Parathyroid adenoma (tissue), 2 donors: Measurements from ENCODE around the gene CDH12.

Experiments
- H2AFZ ChIP-seq: fragments of 300-600 bp; sonication (generic); one replicate; pipeline ENCODE4 v1.7.0; 2017; ENCODE audit warnings: antibody characterized with exemption, mild to moderate bottlenecking
- H3K27ac ChIP-seq: fragments of 300-600 bp; sonication (generic); one replicate; pipeline ENCODE4 v1.7.0; 2017
- H3K27me3 ChIP-seq: fragments of 300-600 bp; sonication (generic); one replicate; pipeline ENCODE4 v1.7.0; 2017; ENCODE audit warnings: low read length; ENCODE audit not compliant: control insufficient read depth, insufficient read depth
- H3K36me3 ChIP-seq: fragments of 300-600 bp; sonication (generic); one replicate; pipeline ENCODE4 v1.7.0; 2017; ENCODE audit warnings: low read length; ENCODE audit not compliant: control insufficient read depth, insufficient read depth
- H3K4me1 ChIP-seq: fragments of 300-600 bp; sonication (generic); one replicate; pipeline ENCODE4 v1.7.0; 2017; ENCODE audit warnings: control low read depth
- H3K4me2 ChIP-seq: fragments of 300-600 bp; sonication (generic); one replicate; pipeline ENCODE4 v1.7.0; 2017; ENCODE audit warnings: low read length
- H3K4me3 ChIP-seq: fragments of 300-600 bp; sonication (generic); one replicate; pipeline ENCODE4 v1.7.0; 2017; ENCODE audit warnings: low read depth, low read length
- H3K79me2 ChIP-seq: fragments of 300-600 bp; sonication (generic); one replicate; pipeline ENCODE4 v1.7.0; 2017; ENCODE audit warnings: control low read depth
- H3K9ac ChIP-seq: fragments of 300-600 bp; sonication (generic); one replicate; pipeline ENCODE4 v1.7.0; 2017; ENCODE audit warnings: mild to moderate bottlenecking
- H3K9me3 ChIP-seq: fragments of 300-600 bp; sonication (generic); one replicate; pipeline ENCODE4 v1.7.0; 2017; ENCODE audit warnings: low read length; ENCODE audit not compliant: control insufficient read depth
- TF ChIP-seq, protein P1 (sequence below): fragments of 300-600 bp; sonication (generic); IDR thresholded peaks from one replicate; pipeline ENCODE4 v1.7.0; 2017; ENCODE audit warnings: antibody characterized with exemption, mild to moderate bottlenecking
- donor health status: primary hyperparathyroidism.

CDH12 gene

DNA sequence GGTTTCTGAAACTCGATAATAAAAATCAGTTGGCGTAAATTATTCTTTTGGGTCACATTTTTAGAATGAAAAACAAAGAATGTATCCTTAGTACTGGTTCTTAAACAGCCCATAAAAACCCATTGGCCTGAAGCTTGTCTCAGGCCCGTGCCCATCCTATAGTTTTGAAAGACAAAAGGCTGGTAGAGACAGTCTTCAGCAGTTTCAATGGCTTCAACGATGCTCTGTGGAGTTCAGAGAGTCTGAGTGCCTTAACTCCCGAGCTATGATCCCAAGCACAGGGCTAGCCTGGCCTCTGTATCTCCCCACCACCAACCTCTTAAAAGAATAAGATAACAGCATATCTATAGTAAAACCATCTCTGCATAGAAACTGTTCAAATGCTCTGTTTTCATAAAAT, 595.0 kb downstream of the CDH12 start:
- Histone ChIP-seq H3K36me3 (no peaks in the 10 kb centered on the region), H3K4me2 (no peak overlapping the region), H3K4me1 (no peaks in the 10 kb centered on the region), H3K27ac (no peak overlapping the region), H3K9ac (no peak overlapping the region), H2AFZ (no peak overlapping the region), H3K9me3 (no peaks in the 10 kb centered on the region), H3K79me2 (no peaks in the 10 kb centered on the region), H3K27me3 (no peaks in the 10 kb centered on the region), H3K4me3 (no peak overlapping the region)
- TF ChIP-seq, protein P1, sequence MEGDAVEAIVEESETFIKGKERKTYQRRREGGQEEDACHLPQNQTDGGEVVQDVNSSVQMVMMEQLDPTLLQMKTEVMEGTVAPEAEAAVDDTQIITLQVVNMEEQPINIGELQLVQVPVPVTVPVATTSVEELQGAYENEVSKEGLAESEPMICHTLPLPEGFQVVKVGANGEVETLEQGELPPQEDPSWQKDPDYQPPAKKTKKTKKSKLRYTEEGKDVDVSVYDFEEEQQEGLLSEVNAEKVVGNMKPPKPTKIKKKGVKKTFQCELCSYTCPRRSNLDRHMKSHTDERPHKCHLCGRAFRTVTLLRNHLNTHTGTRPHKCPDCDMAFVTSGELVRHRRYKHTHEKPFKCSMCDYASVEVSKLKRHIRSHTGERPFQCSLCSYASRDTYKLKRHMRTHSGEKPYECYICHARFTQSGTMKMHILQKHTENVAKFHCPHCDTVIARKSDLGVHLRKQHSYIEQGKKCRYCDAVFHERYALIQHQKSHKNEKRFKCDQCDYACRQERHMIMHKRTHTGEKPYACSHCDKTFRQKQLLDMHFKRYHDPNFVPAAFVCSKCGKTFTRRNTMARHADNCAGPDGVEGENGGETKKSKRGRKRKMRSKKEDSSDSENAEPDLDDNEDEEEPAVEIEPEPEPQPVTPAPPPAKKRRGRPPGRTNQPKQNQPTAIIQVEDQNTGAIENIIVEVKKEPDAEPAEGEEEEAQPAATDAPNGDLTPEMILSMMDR: no peak

DNA sequence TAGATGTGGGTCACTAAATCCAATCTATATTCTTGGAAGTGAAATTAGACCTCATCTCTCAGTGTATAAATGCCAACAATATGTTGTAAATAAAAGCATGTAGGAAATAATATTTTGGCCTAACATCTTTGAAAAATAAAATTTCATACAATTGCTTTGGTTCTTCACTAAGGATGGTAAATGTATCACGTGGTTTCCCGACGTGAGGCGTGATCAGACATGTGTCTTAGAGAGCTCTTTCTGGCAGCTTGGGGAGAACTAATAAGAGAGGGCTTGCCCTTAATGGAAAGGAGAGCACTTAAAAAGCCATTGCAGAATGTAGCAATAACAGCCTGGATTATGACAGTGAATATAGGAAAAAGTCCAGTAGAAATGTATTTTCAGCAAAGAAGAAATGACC, 602.6 kb downstream of the CDH12 start:
- no peaks in the 10 kb centered on the region for H3K36me3 ChIP-seq
- TF ChIP-seq, protein P1: no peak

GRCh38 chr5:22249209-22249729, 603.9 kb downstream of the CDH12 start:
- no peak overlapping the region for H3K4me3 ChIP-seq
- H3K4me2 ChIP-seq: no peak overlapping the region
- no peaks in the 10 kb centered on the region for H3K27me3 ChIP-seq
- no peaks in the 10 kb centered on the region for H3K79me2 ChIP-seq
- TF ChIP-seq, protein P1: no peak
- H3K9me3 ChIP-seq: no peaks in the 10 kb centered on the region
- no peaks in the 10 kb centered on the region for H3K4me1 ChIP-seq
- no peak overlapping the region for H2AFZ ChIP-seq
- no peak overlapping the region for H3K27ac ChIP-seq
- no peaks in the 10 kb centered on the region for H3K36me3 ChIP-seq
- no peak overlapping the region for H3K9ac ChIP-seq

More for the DNA sequence above, 602.6 kb downstream of the CDH12 start:
- H3K27ac ChIP-seq: no peak overlapping the region
- H3K9ac ChIP-seq: no peak overlapping the region
- no peaks in the 10 kb centered on the region for H3K79me2 ChIP-seq
- H3K27me3 ChIP-seq: no peaks in the 10 kb centered on the region
- no peak overlapping the region for H3K4me3 ChIP-seq
- H3K4me2 ChIP-seq: no peak overlapping the region
- no peaks in the 10 kb centered on the region for H3K4me1 ChIP-seq
- no peak overlapping the region for H2AFZ ChIP-seq
- H3K9me3 ChIP-seq: no peaks in the 10 kb centered on the region

GRCh38 chr5:22245770-22246169, 607.4 kb downstream of the CDH12 start:
- no peak overlapping the region for H3K9ac ChIP-seq
- H3K4me2 ChIP-seq: no peak overlapping the region
- no peaks in the 10 kb centered on the region for H3K4me1 ChIP-seq
- H3K27ac ChIP-seq: no peak overlapping the region
- no peak overlapping the region for H2AFZ ChIP-seq
- H3K36me3 ChIP-seq: no peaks in the 10 kb centered on the region
- no peak overlapping the region for H3K4me3 ChIP-seq
- H3K79me2 ChIP-seq: no peaks in the 10 kb centered on the region
- no peaks in the 10 kb centered on the region for H3K27me3 ChIP-seq
- TF ChIP-seq, protein P1: no peak
- H3K9me3 ChIP-seq: no peaks in the 10 kb centered on the region

- H3K9ac ChIP-seq: no peak overlapping the region
- no peak overlapping the region for H3K4me3 ChIP-seq
- TF ChIP-seq, protein P1: no peak
- no peaks in the 10 kb centered on the region for H3K27me3 ChIP-seq
- H3K79me2 ChIP-seq: no peaks in the 10 kb centered on the region
- H2AFZ ChIP-seq: no peak overlapping the region
- no peak overlapping the region for H3K27ac ChIP-seq
- H3K36me3 ChIP-seq: no peaks in the 10 kb centered on the region
- no peaks in the 10 kb centered on the region for H3K9me3 ChIP-seq
- no peak overlapping the region for H3K4me2 ChIP-seq
- H3K4me1 ChIP-seq: no peaks in the 10 kb centered on the region
Measured at GRCh38 chr5:22242532-22242931, 610.6 kb downstream of the CDH12 start.
